Gastroesophageal sphincter (tissue), 4 donors: ENCODE data around the gene AKR7A2. TPM values are rescaled to one million over a fixed set of nuclear protein-coding genes. Genes with fewer than 3 reads are reported as not detected.

Experiments
- ATAC-seq: fragments of 150-250 bp; one replicate; pipeline ENCODE4 v1.9.1; 2016; ENCODE audit warnings: mild to moderate bottlenecking, moderate library complexity
- H3K27ac ChIP-seq, 4 donors: fragments of 200-600 bp; sonication (generic) in 3 of 4; 1 replicate in 3 of 4; 2 replicates in 1 of 4; pipeline ENCODE4 v1.5.1; 2016 to 2019
- H3K27me3 ChIP-seq: fragments of 200-600 bp; sonication (generic); one replicate; pipeline ENCODE4 v1.5.1; 2019
- H3K36me3 ChIP-seq, 2 donors: fragments of 200-600 bp; sonication (generic); one replicate each; pipeline ENCODE4 v1.5.1; 2019; ENCODE audit warnings: control low read depth in 1 of 2
- H3K4me1 ChIP-seq, 3 donors: fragments of 200-600 bp; sonication (generic); 1 replicate in 2 of 3; 2 replicates in 1 of 3; pipeline ENCODE4 v1.5.1; 2016 to 2019; ENCODE audit warnings: control low read depth in 2 of 3
- H3K4me3 ChIP-seq, 2 donors: fragments of 200-600 bp; sonication (generic); one replicate each; pipeline ENCODE4 v1.5.1; 2019; ENCODE audit warnings: mild to moderate bottlenecking in 1 of 2, moderate library complexity in 1 of 2
- H3K9me3 ChIP-seq, 3 donors: fragments of 200-600 bp; sonication (generic); one replicate each; pipeline ENCODE4 v1.5.1; 2017 to 2019; ENCODE audit warnings: control low read depth in 2 of 3
- CTCF ChIP-seq, 4 experiments: fragments of 200-600 bp in 2 of 4; fragments of 450-650 bp in 2 of 4; sonication (generic) in 1 of 4; IDR thresholded peaks; one replicate each; pipeline ENCODE4 v1.5.1; 2017 to 2019; ENCODE audit warnings: antibody characterized with exemption in 4 of 4, mild to moderate bottlenecking in 2 of 4, moderate library complexity in 2 of 4
- EP300 ChIP-seq: sonication (generic); formaldehyde crosslinking; IDR thresholded peaks from one replicate; pipeline ENCODE4 v1.6.1; 2017; ENCODE audit warnings: antibody characterized with exemption, mild to moderate bottlenecking
- POLR2A ChIP-seq, 2 donors: fragments of 450-650 bp; IDR thresholded peaks; one replicate each; pipeline ENCODE4 v1.6.1; 2017; ENCODE audit warnings: antibody characterized with exemption in 2 of 2, mild to moderate bottlenecking in 2 of 2, moderate library complexity in 1 of 2
- POLR2AphosphoS5 ChIP-seq: sonication (generic); formaldehyde crosslinking; IDR thresholded peaks from one replicate; pipeline ENCODE4 v1.6.1; 2017; ENCODE audit warnings: antibody characterized with exemption
- WGBS, 2 donors: methylation state at CpG; one replicate each; pipeline ENCODE4 v1.1.5; 2018; ENCODE audit warnings: low coverage in 1 of 2; 5-methylcytosine and 5-hydroxymethylcytosine counted together
- total RNA-seq, 4 donors: library from RNA; depleted of rRNA; stranded (reverse); fragments of >200 nt; gene quantifications; one replicate each; pipeline ENCODE4 v1.1.0, GENCODE V29; 2016

The AKR7A2 gene
- total RNA-seq: 10 to 100 TPM; 58.2 to 77.2 (median 63.7) TPM

- 2% methylated on average over 11 of the region's 105 CpGs; no CpG with 5 or more reads in 1 of the 2 donors for WGBS, 2 donors
- H3K4me1 ChIP-seq: peaks cover 0 to 61% (median 22%) of the 10 kb centered on the region in 3 donors
Measured at GRCh38 chr1:19311931-19312781, at the start of gene AKR7A2, which contains the start of gene SLC66A1. TSS of gene AKR7A2 (minus strand) at chr1:19312144. CDS start at chr1:19312124, 20 bp downstream. TSS of gene SLC66A1 (plus strand) at chr1:19312326. CDS start at chr1:19317678, 5,352 bp downstream.

GRCh38 chr1:19360843-19361610 lies 49.1 kb upstream of the AKR7A2 start:
- 70 to 77% methylated on average over 9 to 12 of the region's 18 CpGs for WGBS, 2 donors
- H3K27ac ChIP-seq: peak overlapping the region in 2 of 4 donors; percentile 29 to 30
- peaks cover 0 to 45% of the 10 kb centered on the region in 2 donors for H3K36me3 ChIP-seq
- no peak overlapping the region for H3K4me3 ChIP-seq
- no peak for ATAC-seq
- TF ChIP-seq POLR2AphosphoS5: no peak
- TF ChIP-seq CTCF (IDR thresholded peaks at IDR 0.05): no peak
- TF ChIP-seq POLR2A (IDR thresholded peaks at IDR 0.05): no peak
- no peak for TF ChIP-seq EP300
- H3K4me1 ChIP-seq: peaks cover 0 to 69% (median 13%) of the 10 kb centered on the region in 3 donors
- no peaks in the 10 kb centered on the region for H3K9me3 ChIP-seq
- no peaks in the 10 kb centered on the region for H3K27me3 ChIP-seq

More at GRCh38 chr1:19311931-19312781, at the start of gene AKR7A2, which contains the start of gene SLC66A1:
- H3K9me3 ChIP-seq: no peaks in the 10 kb centered on the region
- peak within 1 kb of the TSS; percentile 82 to 91 (median 90) for H3K27ac ChIP-seq
- peak within 1 kb of the TSS; percentile 87 to 91 for H3K4me3 ChIP-seq
- H3K27me3 ChIP-seq: no peaks in the 10 kb centered on the region
- peaks cover 0 to 21% of the 10 kb centered on the region in 2 donors for H3K36me3 ChIP-seq
- TF ChIP-seq POLR2AphosphoS5 (peak; percentile 61), CTCF (IDR thresholded peaks at IDR 0.05) (peak in 3 of 4 experiments; percentile 35 to 50 (median 47)), EP300 (no peak), POLR2A (IDR thresholded peaks at IDR 0.05) (peak; percentile 54 to 65)
- peak; percentile 95 for ATAC-seq

GRCh38 chr1:19360432-19360831 lies 48.5 kb upstream of the AKR7A2 start:
- H3K27ac ChIP-seq: peak overlapping the region in 2 of 4 donors; percentile 1 to 30
- no peaks in the 10 kb centered on the region for H3K27me3 ChIP-seq
- H3K36me3 ChIP-seq: peaks cover 0 to 51% of the 10 kb centered on the region in 2 donors
- peaks cover 0 to 64% (median 13%) of the 10 kb centered on the region in 3 donors for H3K4me1 ChIP-seq
- no peaks in the 10 kb centered on the region for H3K9me3 ChIP-seq
- H3K4me3 ChIP-seq: no peak overlapping the region
- no peak for ATAC-seq
- WGBS, 2 donors: 51 to 64% methylated on average over 5 to 10 of the region's 11 CpGs
- TF ChIP-seq CTCF (IDR thresholded peaks at IDR 0.05): no peak
- TF ChIP-seq EP300: no peak
- no peak for TF ChIP-seq POLR2A (IDR thresholded peaks at IDR 0.05)
- no peak for TF ChIP-seq POLR2AphosphoS5

- Histone ChIP-seq H3K27me3 (no peaks in the 10 kb centered on the region), H3K36me3 (peaks cover 0 to 51% of the 10 kb centered on the region in 2 donors), H3K4me1 (peaks cover 0 to 62% (median 13%) of the 10 kb centered on the region in 3 donors), H3K9me3 (no peaks in the 10 kb centered on the region), H3K27ac (peak overlapping the region in 3 of 4 donors; percentile 1 to 30 (median 6)), H3K4me3 (no peak overlapping the region)
- TF ChIP-seq EP300 (no peak), POLR2AphosphoS5 (no peak), POLR2A (IDR thresholded peaks at IDR 0.05) (no peak), CTCF (IDR thresholded peaks at IDR 0.05) (no peak)
- no peak for ATAC-seq
- WGBS, 2 donors: 27 to 38% methylated on average over 4 to 6 of the region's 6 CpGs
Measured at GRCh38 chr1:19360016-19360415, 48.1 kb upstream of the AKR7A2 start.
